ENCODE results near the gene STAMBPL1.
A peak's percentile ranks its signal among the peaks of the same experiment; 100 is the strongest.

STAMBPL1 gene

GRCh38 chr10:88888810-88889445, 8.9 kb downstream of the STAMBPL1 start:
- in situ Hi-C loops (cut with MboI; ENCODE audit: low pct_unique_long_range_greater_than_20kb, low sequenced_read_pairs) = no loop called here
- no peak for DNase-seq

GRCh38 chr10:88889559-88890337, 9.7 kb downstream of the STAMBPL1 start:
- in situ Hi-C loops (cut with MboI; ENCODE audit: low pct_unique_long_range_greater_than_20kb, low sequenced_read_pairs) = no loop called here
- DNase-seq = no peak

GRCh38 chr10:88890681-88891381, 10.8 kb downstream of the STAMBPL1 start:
- DNase-seq = no peak
- in situ Hi-C loops (cut with MboI; ENCODE audit: low pct_unique_long_range_greater_than_20kb, low sequenced_read_pairs) = no loop called here

DNA sequence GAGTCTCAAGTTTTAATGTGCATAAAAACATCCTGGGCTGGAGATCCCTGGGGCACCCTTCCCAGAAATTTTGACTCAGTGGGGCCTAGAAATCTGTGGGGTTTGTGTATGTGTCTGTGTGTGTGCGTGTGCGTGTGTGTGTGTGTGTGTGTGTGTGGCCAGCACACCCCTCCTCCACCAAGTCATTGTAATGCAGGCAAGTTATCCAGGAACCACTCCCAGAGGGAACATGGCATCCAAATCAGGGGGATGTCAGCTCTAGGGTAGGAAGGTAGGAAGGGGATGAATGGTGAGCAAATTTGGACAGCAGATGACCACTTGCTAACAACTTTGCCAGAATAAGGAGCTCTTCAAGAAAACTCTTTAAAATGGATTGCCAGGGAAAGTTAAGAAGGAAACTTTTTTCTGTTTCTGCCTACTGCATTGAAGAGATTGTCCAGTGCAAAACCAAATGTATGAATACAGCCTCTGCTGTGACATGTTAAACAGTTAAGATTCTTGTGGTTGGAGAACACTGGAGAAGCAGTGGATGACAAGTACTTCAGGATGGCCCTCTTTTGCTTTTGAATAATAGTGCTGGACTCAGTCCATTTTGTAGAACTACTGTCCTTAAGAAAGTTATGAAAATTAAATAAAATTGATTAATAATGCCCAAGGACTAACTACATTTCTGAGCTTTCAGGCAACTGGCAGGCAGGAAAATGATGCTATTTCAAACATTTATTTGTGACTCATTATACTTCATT, 12.3 kb downstream of the STAMBPL1 start:
- no peak for DNase-seq

GRCh38 chr10:88893611-88894010, 13.6 kb downstream of the STAMBPL1 start:
- in situ Hi-C loops (cut with MboI; ENCODE audit: low pct_unique_long_range_greater_than_20kb, low sequenced_read_pairs) = no loop called here
- no peak for DNase-seq

More for the DNA sequence above, 12.3 kb downstream of the STAMBPL1 start:
- in situ Hi-C loops (cut with MboI; ENCODE audit: low pct_unique_long_range_greater_than_20kb, low sequenced_read_pairs) = no loop called here

GRCh38 chr10:88895250-88895649, 15.2 kb downstream of the STAMBPL1 start:
- in situ Hi-C loops (cut with MboI; ENCODE audit: low pct_unique_long_range_greater_than_20kb, low sequenced_read_pairs) = no loop called here
- DNase-seq = no peak

DNA sequence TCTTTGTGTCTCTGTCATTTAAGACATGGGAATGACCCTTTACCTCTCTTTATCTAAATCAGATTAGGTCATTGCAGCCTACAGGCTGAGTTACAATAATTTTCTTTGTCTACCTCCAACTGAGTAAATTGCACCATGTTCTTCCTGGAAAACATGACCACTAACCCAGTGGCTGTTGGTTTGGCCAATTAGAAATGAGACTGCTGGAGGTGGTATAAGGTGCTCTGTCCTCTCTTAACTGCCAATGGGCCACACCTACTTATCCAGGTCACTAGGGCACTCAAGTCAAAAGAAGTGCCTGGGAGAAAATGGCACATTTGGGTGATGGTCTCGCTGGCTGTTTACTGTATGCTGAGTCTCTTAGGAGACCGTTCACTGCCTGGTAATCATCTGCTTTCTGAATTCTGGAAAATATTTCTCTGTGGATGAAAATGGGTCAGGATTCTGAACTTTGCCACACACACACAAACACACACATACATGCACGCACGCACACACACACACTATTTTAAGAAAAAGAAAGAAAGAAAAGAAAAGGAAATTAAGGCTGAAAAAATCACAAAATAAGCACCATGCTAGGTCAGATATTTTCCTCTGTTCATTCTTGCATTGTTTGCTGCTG, 16.4 kb downstream of the STAMBPL1 start:
- no peak for DNase-seq
- in situ Hi-C loops (cut with MboI; ENCODE audit: low pct_unique_long_range_greater_than_20kb, low sequenced_read_pairs) = no loop called here

GRCh38 chr10:88896994-88897853, 17.2 kb downstream of the STAMBPL1 start:
- no peak for DNase-seq
- in situ Hi-C loops (cut with MboI; ENCODE audit: low pct_unique_long_range_greater_than_20kb, low sequenced_read_pairs) = no loop called here

DNA sequence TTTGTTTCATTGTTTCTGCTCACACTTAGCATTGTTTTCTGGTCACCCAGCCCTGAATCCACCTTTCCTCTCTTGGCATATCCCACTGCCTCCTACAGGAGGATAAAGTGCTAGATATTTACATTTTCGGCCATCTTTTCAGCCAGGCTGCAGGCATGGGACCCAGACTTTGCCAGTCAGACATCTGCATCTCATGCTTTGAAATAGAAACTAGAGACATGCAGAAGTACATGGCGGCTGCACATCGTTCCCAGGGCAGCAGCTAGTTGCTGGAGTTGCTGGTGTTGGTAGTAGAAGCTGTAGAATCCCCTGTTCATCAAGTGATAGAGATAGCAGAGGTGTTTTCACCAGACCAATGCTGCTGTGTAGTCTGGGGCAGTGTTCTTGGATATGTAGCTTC, 18.7 kb downstream of the STAMBPL1 start:
- no peak for DNase-seq
- in situ Hi-C loops (cut with MboI; ENCODE audit: low pct_unique_long_range_greater_than_20kb, low sequenced_read_pairs) = no loop called here

GRCh38 chr10:88899886-88900285, 19.8 kb downstream of the STAMBPL1 start:
- in situ Hi-C loops (cut with MboI; ENCODE audit: low pct_unique_long_range_greater_than_20kb, low sequenced_read_pairs) = no loop called here
- DNase-seq = no peak

GRCh38 chr10:88901206-88901983, 21.4 kb downstream of the STAMBPL1 start:
- in situ Hi-C loops (cut with MboI; ENCODE audit: low pct_unique_long_range_greater_than_20kb, low sequenced_read_pairs) = no loop called here
- DNase-seq = peak; percentile 24

DNA sequence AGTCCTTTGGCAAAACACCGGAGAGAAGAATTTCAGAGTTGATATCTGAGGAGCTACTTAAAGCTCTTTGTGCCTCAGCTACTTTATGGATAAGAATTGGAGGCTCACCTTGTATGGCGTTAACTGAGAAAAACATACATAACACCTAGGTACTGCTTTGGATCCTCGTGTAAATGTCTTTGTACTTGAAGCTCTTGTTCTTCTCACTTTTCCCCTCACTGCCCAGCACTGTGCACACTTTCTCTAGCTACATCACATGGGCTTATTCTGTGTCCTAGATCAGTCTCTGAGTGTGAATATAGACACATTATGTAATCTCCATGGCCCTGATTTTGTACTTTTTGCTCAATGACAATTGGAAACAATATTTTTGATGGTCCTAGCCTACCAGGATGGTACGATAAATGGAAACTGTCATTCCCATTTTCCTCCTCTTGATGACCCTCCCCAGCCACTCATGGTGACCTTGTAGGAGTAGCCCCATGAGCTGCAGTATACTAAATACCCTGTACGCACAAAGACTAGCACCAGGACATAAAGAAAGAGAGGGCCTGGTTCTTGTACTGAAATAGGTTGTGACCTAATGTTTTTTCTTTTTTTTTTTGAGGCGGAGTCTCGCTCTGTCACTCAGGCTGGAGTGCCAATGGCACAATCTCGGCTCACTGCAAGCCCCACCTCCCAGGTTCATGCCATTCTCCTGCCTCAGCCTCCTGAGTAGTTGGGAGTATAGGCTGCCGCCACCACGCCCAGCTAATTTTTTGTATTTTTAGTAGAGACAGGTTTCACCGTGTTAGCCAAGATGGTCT, 22.1 kb downstream of the STAMBPL1 start:
- DNase-seq = no peak
- in situ Hi-C loops (cut with MboI; ENCODE audit: low pct_unique_long_range_greater_than_20kb, low sequenced_read_pairs) = no loop called here

DNA sequence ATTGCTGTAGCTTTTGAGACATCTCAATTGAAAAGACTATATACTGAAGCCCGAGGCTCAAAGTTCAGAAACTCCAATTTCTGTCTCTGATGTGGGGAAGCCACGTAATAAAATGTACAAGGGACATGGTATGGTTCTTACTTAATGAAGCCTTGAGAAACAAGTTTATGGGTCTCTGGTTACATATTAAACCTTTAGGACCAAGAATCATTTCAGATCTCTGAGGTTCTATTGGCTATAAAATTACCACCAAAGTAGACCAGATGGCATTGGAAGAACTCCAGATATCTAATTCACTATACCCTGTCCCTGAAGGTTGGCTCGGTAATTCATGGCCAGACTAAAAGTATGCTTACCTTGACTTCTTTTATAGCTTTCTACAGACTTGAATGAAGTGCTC, 23.7 kb downstream of the STAMBPL1 start:
- in situ Hi-C loops (cut with MboI; ENCODE audit: low pct_unique_long_range_greater_than_20kb, low sequenced_read_pairs) = no loop called here
- no peak for DNase-seq

GRCh38 chr10:88906921-88907320, 26.9 kb downstream of the STAMBPL1 start:
- no peak for DNase-seq
- in situ Hi-C loops (cut with MboI; ENCODE audit: low pct_unique_long_range_greater_than_20kb, low sequenced_read_pairs) = no loop called here

GRCh38 chr10:88908194-88908593, 28.1 kb downstream of the STAMBPL1 start:
- in situ Hi-C loops (cut with MboI; ENCODE audit: low pct_unique_long_range_greater_than_20kb, low sequenced_read_pairs) = no loop called here
- no peak for DNase-seq

GRCh38 chr10:88911116-88911515, 31.1 kb downstream of the STAMBPL1 start:
- no peak for DNase-seq
- in situ Hi-C loops (cut with MboI; ENCODE audit: low pct_unique_long_range_greater_than_20kb, low sequenced_read_pairs) = no loop called here

GRCh38 chr10:88911851-88912250, 31.8 kb downstream of the STAMBPL1 start:
- no peak for DNase-seq
- in situ Hi-C loops (cut with MboI; ENCODE audit: low pct_unique_long_range_greater_than_20kb, low sequenced_read_pairs) = no loop called here
